Breast epithelium (tissue), 3 donors: ENCODE data around the gene TMCC3.

Experiments
- CTCF ChIP-seq, 3 donors: fragments of 450-650 bp; IDR thresholded peaks; one replicate each; pipeline ENCODE4 v1.5.1; 2016 to 2017; ENCODE audit warnings: antibody characterized with exemption in 3 of 3, mild to moderate bottlenecking in 3 of 3, moderate library complexity in 3 of 3
- POLR2A ChIP-seq: fragments of 450-650 bp; IDR thresholded peaks from one replicate; pipeline ENCODE4 v1.6.1; 2016; ENCODE audit warnings: antibody characterized with exemption, mild to moderate bottlenecking, moderate library complexity
- POLR2AphosphoS5 ChIP-seq, 3 donors: sonication (generic); formaldehyde crosslinking; IDR thresholded peaks; one replicate each; pipeline ENCODE4 v1.6.1; 2017; ENCODE audit warnings: antibody characterized with exemption in 3 of 3

GRCh38 chr12:94670075-94670474 is 19.7 kb upstream of the TMCC3 start:
- no peak for TF ChIP-seq CTCF (IDR thresholded peaks at IDR 0.05)
- TF ChIP-seq POLR2A = no peak
- TF ChIP-seq POLR2AphosphoS5 (IDR thresholded peaks at IDR 0.05) = no peak
